Panc1 (cell line): ENCODE results near the gene CDK18. TPM values are rescaled to one million over a fixed set of nuclear protein-coding genes. Genes with fewer than 3 reads are reported as not detected.

ENCODE experiments used
- ATAC-seq: fragments of 200-7000 bp; cut with Tn5 transposase; 2 replicates; pipeline ENCODE4 v1.9.1; 2020; ENCODE audit warnings: mild to moderate bottlenecking, moderate library complexity
- Bru-seq: library from RNA; stranded (reverse); fragments of 400-500 nt; gene quantifications from one replicate; lab custom pipeline; 2021; lab: Mats Ljungman, UMichigan
- BruChase-seq, 2 experiments: library from RNA; stranded (reverse); fragments of 400-500 nt; gene quantifications; one replicate each; lab custom pipeline; 2021; lab: Mats Ljungman, UMichigan
- BruUV-seq: library from RNA; stranded (reverse); fragments of 400-500 nt; replicated peaks from 2 replicates; lab custom pipeline; 2021; lab: Mats Ljungman, UMichigan
- CTCF ChIA-PET: fragments of 300-600 bp; sonication (Branson Sonifier 250); formaldehyde crosslinking; loops from one replicate; lab custom pipeline; 2022; ENCODE audit warnings: antibody characterized with exemption; lab: Charles Lee
- POLR2A ChIA-PET: fragments of 300-600 bp; sonication (Branson Sonifier 250); formaldehyde crosslinking; loops from one replicate; lab custom pipeline; 2022; ENCODE audit warnings: antibody characterized with exemption; lab: Charles Lee
- DNase-seq: peaks from one replicate; pipeline ENCODE4 v3.0.0-alpha.2; 2010; ENCODE audit warnings: low read depth, low spot score
- H3K27ac ChIP-seq: 2 replicates; pipeline ENCODE4 v1.5.1; 2011; ENCODE audit warnings: mild to moderate bottlenecking, low read length, inconsistent platforms
- H3K27me3 ChIP-seq: fragments of 200-500 bp; sonication (Bioruptor generic); 2 replicates; pipeline ENCODE4 v1.6.0; 2014; ENCODE audit warnings: low read length, inconsistent platforms; ENCODE audit not compliant: control insufficient read depth, insufficient read depth
- H3K36me3 ChIP-seq: fragments of 200-500 bp; sonication (Bioruptor generic); 2 replicates; pipeline ENCODE4 v1.5.1; 2014; ENCODE audit warnings: inconsistent platforms, mild to moderate bottlenecking, low read length, moderate library complexity; ENCODE audit not compliant: control insufficient read depth, insufficient read depth
- H3K4me1 ChIP-seq: 2 replicates; pipeline ENCODE4 v1.5.1; 2011; ENCODE audit warnings: inconsistent platforms, mild to moderate bottlenecking, low read length, moderate library complexity; ENCODE audit not compliant: control insufficient read depth, insufficient read depth
- H3K4me3 ChIP-seq, 2 experiments: 2 replicates each; pipeline ENCODE4 v1.5.1; 2011 to 2012; ENCODE audit warnings: low read depth in 2 of 2, low read length in 2 of 2, mild to moderate bottlenecking in 2 of 2, inconsistent platforms in 1 of 2, moderate library complexity in 1 of 2
- H3K9me3 ChIP-seq: fragments of 200-500 bp; sonication (Bioruptor generic); 2 replicates; pipeline ENCODE4 v1.5.1; 2014; ENCODE audit warnings: low read depth, mild to moderate bottlenecking, inconsistent platforms, low read length, moderate library complexity; ENCODE audit not compliant: control insufficient read depth, insufficient read depth
- POLR2AphosphoS5 ChIP-seq: IDR thresholded peaks from 2 replicates; pipeline ENCODE4 v1.6.1; 2012; ENCODE audit warnings: mild to moderate bottlenecking, low read depth, low read length, moderate library complexity
- SIN3A ChIP-seq: IDR thresholded peaks from 2 replicates; pipeline ENCODE4 v1.6.1; 2012; ENCODE audit warnings: low read depth, mild to moderate bottlenecking, low read length, moderate library complexity, borderline replicate concordance; ENCODE audit not compliant: insufficient read depth
- TCF7L2 ChIP-seq: IDR thresholded peaks from 2 replicates; pipeline ENCODE4 v1.6.1; 2011; ENCODE audit warnings: mild to moderate bottlenecking, low read depth, low read length, inconsistent platforms
- in situ Hi-C: cut with HindIII; loops from 2 replicates; pipeline ENCODE4 v1.10.0; 2016; ENCODE audit warnings: low sequenced_read_pairs, low pct_unique_long_range_greater_than_20kb
- intact Hi-C: fragments of 100-400 bp; cut with micrococcal nuclease; formaldehyde crosslinking; loops from one replicate; pipeline ENCODE4 v1.10.0; 2022; ENCODE audit not compliant: unreplicated experiment
- long read RNA-seq: library from polyadenylated mRNA; unstranded; transcript quantifications from one replicate; pipeline ENCODE4 v2.0.0, GENCODE V29; 2021; ENCODE audit not compliant: unreplicated experiment
- polyA plus RNA-seq: library from polyadenylated mRNA; unstranded; fragments of >200 nt; gene quantifications from one replicate; pipeline ENCODE4 v1.2.1, GENCODE V29; 2012; ENCODE audit warnings: missing spikeins; ENCODE audit not compliant: insufficient read length
- total RNA-seq: library from RNA; stranded (reverse); gene quantifications from one replicate; pipeline ENCODE4 v1.2.1, GENCODE V29; 2021; ENCODE audit not compliant: unreplicated experiment
- TF ChIP-seq, protein P1 (sequence below), 2 experiments: IDR thresholded peaks; 2 replicates each; pipeline ENCODE4 v1.6.1; 2011 to 2012; ENCODE audit warnings: low read depth in 2 of 2, control low read depth in 1 of 2, low read length in 1 of 2, mild to moderate bottlenecking in 1 of 2, moderate library complexity in 1 of 2; ENCODE audit not compliant: insufficient read depth in 1 of 2
- TF ChIP-seq, protein P2 (sequence below): fragments of 450-650 bp; IDR thresholded peaks from 2 replicates; pipeline ENCODE4 v1.5.1; 2017; ENCODE audit warnings: mild to moderate bottlenecking

Gene CDK18
- 7.0 TPM for total RNA-seq
- 6.7 TPM for polyA plus RNA-seq
- percentile 43 among the genes with signal in this experiment for Bru-seq, nascent RNA
- BruChase-seq, experiment 1, labeled RNA remaining after a 2-hour chase, result percentile 43 among the genes with signal in this experiment
- percentile 45 among the genes with signal in this experiment for BruChase-seq, experiment 2, labeled RNA remaining after a 6-hour chase
- long read RNA-seq, partial matches to known transcripts, result 2 of 4 reads
- long read RNA-seq, other reads (novel, unspliced or antisense), result 2 of 4 reads

DNA sequence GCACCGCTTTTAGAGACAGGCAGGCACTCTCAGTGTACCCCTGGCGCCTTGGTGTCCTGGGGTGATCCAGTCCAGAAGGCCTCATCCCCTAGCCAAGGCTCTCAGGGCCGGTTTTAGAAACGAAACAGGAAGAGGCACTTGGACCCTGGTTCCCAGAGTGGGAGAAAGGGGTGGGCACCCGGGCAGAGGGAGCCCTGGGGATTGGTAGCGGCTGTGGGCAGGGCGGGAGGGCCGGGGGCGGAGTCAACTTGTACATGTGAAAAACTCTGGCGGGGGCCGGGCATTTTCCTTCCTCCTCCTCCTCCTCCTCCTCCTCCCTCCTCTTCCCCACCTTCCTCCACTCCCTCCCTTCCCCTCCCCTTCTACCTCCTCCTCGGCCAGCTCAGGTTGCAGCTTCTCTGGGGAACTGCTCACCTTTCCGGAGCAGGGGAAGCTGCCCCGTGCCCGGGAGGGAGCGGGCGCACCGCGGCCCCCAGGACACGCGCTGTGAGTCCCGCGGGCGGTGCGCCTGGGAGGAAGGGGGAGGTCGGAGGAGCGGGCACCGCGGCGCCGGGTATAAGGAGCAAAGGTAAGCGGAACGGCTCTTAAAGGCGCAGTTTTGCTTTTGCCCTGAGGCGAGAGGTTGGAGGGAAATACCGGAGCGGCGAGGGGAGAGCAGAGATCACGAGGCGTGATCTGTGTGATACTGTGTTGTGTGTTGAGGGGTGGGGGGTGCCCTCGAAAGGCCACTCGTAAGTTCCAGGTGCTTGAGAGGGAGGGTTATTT, at the start of gene CDK18:
Gene CDK18, plus strand, starts transcription at position 359 of the 765 bp plus-strand sequence. CDS start 18,499 bp downstream, outside the sequence.
- CTCF ChIA-PET, result interaction anchor here (0.6 to 0.7 kb wide), 2 partner anchors 16 to 154 kb away, joined by 5 read pairs; no protein-coding TSS in a partner anchor
- peaks cover 4% of the 10 kb centered on the region for H3K27me3 ChIP-seq
- intact Hi-C loops (no loop called here), in situ Hi-C loops (no loop called here)
- peaks cover 5% of the 10 kb centered on the region; the same call in 1 of the 2 replicates for H3K36me3 ChIP-seq
- H3K27ac ChIP-seq, result peak within 1 kb of the TSS; percentile 63
- ATAC-seq (peak; percentile 79), DNase-seq (no peak)
- TF ChIP-seq, protein P1, sequence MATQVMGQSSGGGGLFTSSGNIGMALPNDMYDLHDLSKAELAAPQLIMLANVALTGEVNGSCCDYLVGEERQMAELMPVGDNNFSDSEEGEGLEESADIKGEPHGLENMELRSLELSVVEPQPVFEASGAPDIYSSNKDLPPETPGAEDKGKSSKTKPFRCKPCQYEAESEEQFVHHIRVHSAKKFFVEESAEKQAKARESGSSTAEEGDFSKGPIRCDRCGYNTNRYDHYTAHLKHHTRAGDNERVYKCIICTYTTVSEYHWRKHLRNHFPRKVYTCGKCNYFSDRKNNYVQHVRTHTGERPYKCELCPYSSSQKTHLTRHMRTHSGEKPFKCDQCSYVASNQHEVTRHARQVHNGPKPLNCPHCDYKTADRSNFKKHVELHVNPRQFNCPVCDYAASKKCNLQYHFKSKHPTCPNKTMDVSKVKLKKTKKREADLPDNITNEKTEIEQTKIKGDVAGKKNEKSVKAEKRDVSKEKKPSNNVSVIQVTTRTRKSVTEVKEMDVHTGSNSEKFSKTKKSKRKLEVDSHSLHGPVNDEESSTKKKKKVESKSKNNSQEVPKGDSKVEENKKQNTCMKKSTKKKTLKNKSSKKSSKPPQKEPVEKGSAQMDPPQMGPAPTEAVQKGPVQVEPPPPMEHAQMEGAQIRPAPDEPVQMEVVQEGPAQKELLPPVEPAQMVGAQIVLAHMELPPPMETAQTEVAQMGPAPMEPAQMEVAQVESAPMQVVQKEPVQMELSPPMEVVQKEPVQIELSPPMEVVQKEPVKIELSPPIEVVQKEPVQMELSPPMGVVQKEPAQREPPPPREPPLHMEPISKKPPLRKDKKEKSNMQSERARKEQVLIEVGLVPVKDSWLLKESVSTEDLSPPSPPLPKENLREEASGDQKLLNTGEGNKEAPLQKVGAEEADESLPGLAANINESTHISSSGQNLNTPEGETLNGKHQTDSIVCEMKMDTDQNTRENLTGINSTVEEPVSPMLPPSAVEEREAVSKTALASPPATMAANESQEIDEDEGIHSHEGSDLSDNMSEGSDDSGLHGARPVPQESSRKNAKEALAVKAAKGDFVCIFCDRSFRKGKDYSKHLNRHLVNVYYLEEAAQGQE (IDR thresholded peaks at IDR 0.05; ENCODE audit: insufficient read depth in 1 of 2, low read depth in 2 of 2, low read length in 1 of 2), result no peak
- TF ChIP-seq POLR2AphosphoS5 (no peak), SIN3A (no peak), TCF7L2 (no peak)
- TF ChIP-seq, protein P2, sequence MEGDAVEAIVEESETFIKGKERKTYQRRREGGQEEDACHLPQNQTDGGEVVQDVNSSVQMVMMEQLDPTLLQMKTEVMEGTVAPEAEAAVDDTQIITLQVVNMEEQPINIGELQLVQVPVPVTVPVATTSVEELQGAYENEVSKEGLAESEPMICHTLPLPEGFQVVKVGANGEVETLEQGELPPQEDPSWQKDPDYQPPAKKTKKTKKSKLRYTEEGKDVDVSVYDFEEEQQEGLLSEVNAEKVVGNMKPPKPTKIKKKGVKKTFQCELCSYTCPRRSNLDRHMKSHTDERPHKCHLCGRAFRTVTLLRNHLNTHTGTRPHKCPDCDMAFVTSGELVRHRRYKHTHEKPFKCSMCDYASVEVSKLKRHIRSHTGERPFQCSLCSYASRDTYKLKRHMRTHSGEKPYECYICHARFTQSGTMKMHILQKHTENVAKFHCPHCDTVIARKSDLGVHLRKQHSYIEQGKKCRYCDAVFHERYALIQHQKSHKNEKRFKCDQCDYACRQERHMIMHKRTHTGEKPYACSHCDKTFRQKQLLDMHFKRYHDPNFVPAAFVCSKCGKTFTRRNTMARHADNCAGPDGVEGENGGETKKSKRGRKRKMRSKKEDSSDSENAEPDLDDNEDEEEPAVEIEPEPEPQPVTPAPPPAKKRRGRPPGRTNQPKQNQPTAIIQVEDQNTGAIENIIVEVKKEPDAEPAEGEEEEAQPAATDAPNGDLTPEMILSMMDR, result no peak
- H3K4me3 ChIP-seq, result peak within 1 kb of the TSS; percentile 53 to 62
- no peaks in the 10 kb centered on the region for H3K9me3 ChIP-seq
- BruUV-seq, result no TSS peak
- POLR2A ChIA-PET, result no interaction called here
- H3K4me1 ChIP-seq, result peaks cover 4% of the 10 kb centered on the region; the same call in 1 of the 2 replicates

DNA sequence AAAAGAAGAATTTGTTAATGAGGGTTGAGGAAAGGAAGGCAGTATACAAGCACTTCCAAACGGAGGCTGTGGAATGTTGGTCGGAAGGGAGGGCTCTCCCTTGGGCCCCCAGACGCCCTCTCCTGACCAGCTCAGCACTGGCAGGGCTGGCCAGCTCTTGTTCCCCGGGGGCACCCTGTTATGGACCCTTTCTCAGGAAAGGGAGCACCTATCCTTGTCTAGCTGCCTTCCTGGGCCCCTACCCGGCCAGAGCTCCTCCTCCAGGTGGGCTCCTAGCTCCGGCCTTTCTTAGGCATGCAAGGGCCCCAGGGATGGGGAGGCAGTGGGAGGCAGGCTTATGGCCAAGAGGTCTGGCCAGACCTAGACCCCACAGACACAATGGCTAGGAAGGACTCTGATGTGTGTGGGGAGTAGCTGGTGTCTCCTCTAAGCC, 49.5 kb upstream of the CDK18 start:
- in situ Hi-C loops (no loop called here), intact Hi-C loops (no loop called here)
- DNase-seq (no peak), ATAC-seq (no peak)
- no peak overlapping the region for H3K27ac ChIP-seq
- no peaks in the 10 kb centered on the region for H3K36me3 ChIP-seq
- peaks cover 31% of the 10 kb centered on the region for H3K27me3 ChIP-seq
- ChIA-PET POLR2A (no interaction called here), CTCF (interaction anchor here (1.3 kb wide), 1 partner anchor 129 kb away, joined by 7 read pairs; no protein-coding TSS in a partner anchor)
- BruUV-seq, result no TSS peak
- no peaks in the 10 kb centered on the region for H3K9me3 ChIP-seq
- no peak for TF ChIP-seq POLR2AphosphoS5
- TF ChIP-seq, protein P1 (IDR thresholded peaks at IDR 0.05; ENCODE audit: insufficient read depth in 1 of 2, low read depth in 2 of 2, low read length in 1 of 2), result no peak
- TF ChIP-seq, protein P2, result no peak
- TF ChIP-seq TCF7L2, result no peak
- no peak for TF ChIP-seq SIN3A
- H3K4me3 ChIP-seq, result no peak overlapping the region
- no peaks in the 10 kb centered on the region; the same call in 1 of the 2 replicates for H3K4me1 ChIP-seq
